HepG2 (cell line): ENCODE measurements around the gene CREBZF. TPM values are rescaled to one million over a fixed set of nuclear protein-coding genes. Genes with fewer than 3 reads are reported as not detected.

Source experiments
- HNRNPH1 ChIP-seq: fragments of 200-400 bp; formaldehyde crosslinking; optimal IDR thresholded peaks from 2 replicates; pipeline ENCODE3; 2017; ENCODE audit warnings: mild to moderate bottlenecking, low read depth, low read length
- RBFOX2 ChIP-seq: fragments of 200-400 bp; formaldehyde crosslinking; IDR thresholded peaks from 2 replicates; pipeline ENCODE4 v1.6.1; 2017; ENCODE audit warnings: low read depth, mild to moderate bottlenecking, low read length
- SMAD1 ChIP-seq: sonication (generic); formaldehyde crosslinking; IDR thresholded peaks from 2 replicates; pipeline ENCODE4 v1.4.0; 2020; ENCODE audit warnings: missing genetic modification reagents, low read depth, mild to moderate bottlenecking, borderline replicate concordance
- TCF7 ChIP-seq: sonication (generic); IDR thresholded peaks from 2 replicates; pipeline ENCODE4 v1.6.1; 2016; ENCODE audit warnings: antibody characterized with exemption, low read depth
- ZFP36L1 ChIP-seq: sonication (generic); formaldehyde crosslinking; IDR thresholded peaks from 2 replicates; pipeline ENCODE4 v1.8.0; 2022; ENCODE audit warnings: mild to moderate bottlenecking, missing genetic modification reagents, moderate library complexity
- ZNF143 ChIP-seq: sonication (generic); formaldehyde crosslinking; IDR thresholded peaks from 2 replicates; pipeline ENCODE4 v1.4.0; 2020; ENCODE audit warnings: missing genetic modification reagents
- ZNF33B ChIP-seq: sonication (generic); formaldehyde crosslinking; IDR thresholded peaks from 2 replicates; pipeline ENCODE4 v1.5.1; 2020; ENCODE audit warnings: mild to moderate bottlenecking, missing genetic modification reagents
- ZNF660 ChIP-seq: sonication (generic); formaldehyde crosslinking; IDR thresholded peaks from 2 replicates; pipeline ENCODE4 v1.5.1; 2020; ENCODE audit warnings: mild to moderate bottlenecking, low read depth, missing genetic modification reagents, borderline replicate concordance
- polyA plus RNA-seq, 8 experiments: library from polyadenylated mRNA; depleted of rRNA in 3 of 8; stranded (reverse) in 7 of 8; unstranded in 1 of 8; fragments of >200 nt; fragmentation: Illumina TruSeq in 4 of 8; extraction: Trizol in 4 of 8; gene quantifications; 2 replicates each; pipeline versions ENCODE4 v1.2.1 to v1.2.3, GENCODE V29; 2011 to 2016; ENCODE audit warnings: low read depth in 4 of 8, missing spikeins in 1 of 8, mixed read lengths in 1 of 8; ENCODE audit not compliant: insufficient read depth in 1 of 8
- total RNA-seq, 5 experiments: library from RNA; depleted of rRNA; stranded (reverse); fragments of >200 nt; fragmentation: Illumina TruSeq; extraction: Trizol; gene quantifications; 2 replicates each; pipeline ENCODE4 v1.2.3, GENCODE V29; 2016; ENCODE audit warnings: low read depth in 1 of 5
- TF ChIP-seq, protein P1 (sequence below): sonication (generic); formaldehyde crosslinking; IDR thresholded peaks from 2 replicates; pipeline ENCODE4 v1.4.0; 2020; ENCODE audit warnings: missing genetic modification reagents
- TF ChIP-seq, protein P2 (sequence below): sonication (generic); formaldehyde crosslinking; IDR thresholded peaks from 2 replicates; pipeline ENCODE4 v1.5.1; 2020; ENCODE audit warnings: missing genetic modification reagents, mild to moderate bottlenecking, borderline replicate concordance
- TF ChIP-seq, protein P3 (sequence below): sonication (generic); formaldehyde crosslinking; IDR thresholded peaks from one replicate; pipeline ENCODE4 v1.5.1; 2020; ENCODE audit warnings: mild to moderate bottlenecking, missing genetic modification reagents; ENCODE audit errors: not compliant biosample characterization
- TF ChIP-seq, protein P4 (sequence below): IDR thresholded peaks from 2 replicates; pipeline ENCODE4 v1.6.1; 2016; ENCODE audit warnings: mild to moderate bottlenecking, missing biosample characterization, missing genetic modification reagents
- TF ChIP-seq, protein P5 (sequence below): sonication (generic); formaldehyde crosslinking; IDR thresholded peaks from 2 replicates; pipeline ENCODE4 v1.8.1; 2023; ENCODE audit warnings: mild to moderate bottlenecking, inconsistent platforms, moderate library complexity, missing genetic modification reagents, borderline replicate concordance

CREBZF gene
- total and polyA plus RNA-seq, 2 of the 13 experiments (the other 11 are each of a cell fraction or from before 2014, with no cell fraction given): 30.6 to 43.1 TPM

DNA sequence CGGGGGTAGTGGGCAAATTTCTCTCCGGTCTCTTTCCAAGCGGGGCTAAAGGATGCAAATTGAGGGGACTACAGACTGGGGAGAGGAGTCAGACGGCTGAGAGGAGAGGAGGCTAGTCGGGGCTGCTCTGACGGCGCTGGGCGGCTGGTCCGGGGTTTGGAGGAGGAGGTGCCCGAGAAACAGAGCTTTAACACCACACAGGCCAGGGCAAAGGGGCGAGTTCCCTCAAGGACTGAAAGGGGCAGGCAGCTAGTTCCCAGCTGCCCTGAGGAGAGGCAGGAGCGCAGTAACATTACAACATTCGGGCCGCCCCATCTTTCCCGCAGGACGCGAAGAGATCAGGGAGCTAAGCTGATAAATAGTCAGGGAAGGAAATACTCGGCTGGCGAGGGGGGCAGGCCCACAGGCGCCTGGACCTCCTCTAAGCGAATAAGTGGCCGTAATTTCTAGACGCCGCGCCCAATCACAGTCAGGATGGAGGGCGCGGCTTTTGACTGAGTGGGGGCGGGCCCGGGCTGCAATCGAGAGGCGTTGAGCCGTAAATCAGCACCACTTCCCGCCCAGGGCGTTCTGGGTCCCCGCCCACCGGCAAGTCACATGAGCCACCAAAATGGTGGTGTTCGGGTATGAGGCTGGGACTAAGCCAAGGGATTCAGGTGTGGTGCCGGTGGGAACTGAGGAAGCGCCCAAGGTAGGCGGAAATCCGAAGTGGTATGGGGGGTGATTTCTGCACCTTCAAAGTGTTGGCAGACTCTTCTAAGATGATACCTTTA lies 36.7 kb downstream of the CREBZF start, which contains the start of gene TMEM126B (continued):
- TF ChIP-seq, protein P1, sequence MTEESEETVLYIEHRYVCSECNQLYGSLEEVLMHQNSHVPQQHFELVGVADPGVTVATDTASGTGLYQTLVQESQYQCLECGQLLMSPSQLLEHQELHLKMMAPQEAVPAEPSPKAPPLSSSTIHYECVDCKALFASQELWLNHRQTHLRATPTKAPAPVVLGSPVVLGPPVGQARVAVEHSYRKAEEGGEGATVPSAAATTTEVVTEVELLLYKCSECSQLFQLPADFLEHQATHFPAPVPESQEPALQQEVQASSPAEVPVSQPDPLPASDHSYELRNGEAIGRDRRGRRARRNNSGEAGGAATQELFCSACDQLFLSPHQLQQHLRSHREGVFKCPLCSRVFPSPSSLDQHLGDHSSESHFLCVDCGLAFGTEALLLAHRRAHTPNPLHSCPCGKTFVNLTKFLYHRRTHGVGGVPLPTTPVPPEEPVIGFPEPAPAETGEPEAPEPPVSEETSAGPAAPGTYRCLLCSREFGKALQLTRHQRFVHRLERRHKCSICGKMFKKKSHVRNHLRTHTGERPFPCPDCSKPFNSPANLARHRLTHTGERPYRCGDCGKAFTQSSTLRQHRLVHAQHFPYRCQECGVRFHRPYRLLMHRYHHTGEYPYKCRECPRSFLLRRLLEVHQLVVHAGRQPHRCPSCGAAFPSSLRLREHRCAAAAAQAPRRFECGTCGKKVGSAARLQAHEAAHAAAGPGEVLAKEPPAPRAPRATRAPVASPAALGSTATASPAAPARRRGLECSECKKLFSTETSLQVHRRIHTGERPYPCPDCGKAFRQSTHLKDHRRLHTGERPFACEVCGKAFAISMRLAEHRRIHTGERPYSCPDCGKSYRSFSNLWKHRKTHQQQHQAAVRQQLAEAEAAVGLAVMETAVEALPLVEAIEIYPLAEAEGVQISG (CRISPR knock-in tag): peak; percentile 81
- TF ChIP-seq HNRNPH1: no peak
- TF ChIP-seq, protein P2, sequence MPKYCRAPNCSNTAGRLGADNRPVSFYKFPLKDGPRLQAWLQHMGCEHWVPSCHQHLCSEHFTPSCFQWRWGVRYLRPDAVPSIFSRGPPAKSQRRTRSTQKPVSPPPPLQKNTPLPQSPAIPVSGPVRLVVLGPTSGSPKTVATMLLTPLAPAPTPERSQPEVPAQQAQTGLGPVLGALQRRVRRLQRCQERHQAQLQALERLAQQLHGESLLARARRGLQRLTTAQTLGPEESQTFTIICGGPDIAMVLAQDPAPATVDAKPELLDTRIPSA (CRISPR knock-in tag): no peak
- peak; percentile 87 for TF ChIP-seq ZNF143
- TF ChIP-seq SMAD1 (CRISPR knock-in tag): no peak
- TF ChIP-seq ZNF33B (CRISPR knock-in tag): no peak
- TF ChIP-seq, protein P3, sequence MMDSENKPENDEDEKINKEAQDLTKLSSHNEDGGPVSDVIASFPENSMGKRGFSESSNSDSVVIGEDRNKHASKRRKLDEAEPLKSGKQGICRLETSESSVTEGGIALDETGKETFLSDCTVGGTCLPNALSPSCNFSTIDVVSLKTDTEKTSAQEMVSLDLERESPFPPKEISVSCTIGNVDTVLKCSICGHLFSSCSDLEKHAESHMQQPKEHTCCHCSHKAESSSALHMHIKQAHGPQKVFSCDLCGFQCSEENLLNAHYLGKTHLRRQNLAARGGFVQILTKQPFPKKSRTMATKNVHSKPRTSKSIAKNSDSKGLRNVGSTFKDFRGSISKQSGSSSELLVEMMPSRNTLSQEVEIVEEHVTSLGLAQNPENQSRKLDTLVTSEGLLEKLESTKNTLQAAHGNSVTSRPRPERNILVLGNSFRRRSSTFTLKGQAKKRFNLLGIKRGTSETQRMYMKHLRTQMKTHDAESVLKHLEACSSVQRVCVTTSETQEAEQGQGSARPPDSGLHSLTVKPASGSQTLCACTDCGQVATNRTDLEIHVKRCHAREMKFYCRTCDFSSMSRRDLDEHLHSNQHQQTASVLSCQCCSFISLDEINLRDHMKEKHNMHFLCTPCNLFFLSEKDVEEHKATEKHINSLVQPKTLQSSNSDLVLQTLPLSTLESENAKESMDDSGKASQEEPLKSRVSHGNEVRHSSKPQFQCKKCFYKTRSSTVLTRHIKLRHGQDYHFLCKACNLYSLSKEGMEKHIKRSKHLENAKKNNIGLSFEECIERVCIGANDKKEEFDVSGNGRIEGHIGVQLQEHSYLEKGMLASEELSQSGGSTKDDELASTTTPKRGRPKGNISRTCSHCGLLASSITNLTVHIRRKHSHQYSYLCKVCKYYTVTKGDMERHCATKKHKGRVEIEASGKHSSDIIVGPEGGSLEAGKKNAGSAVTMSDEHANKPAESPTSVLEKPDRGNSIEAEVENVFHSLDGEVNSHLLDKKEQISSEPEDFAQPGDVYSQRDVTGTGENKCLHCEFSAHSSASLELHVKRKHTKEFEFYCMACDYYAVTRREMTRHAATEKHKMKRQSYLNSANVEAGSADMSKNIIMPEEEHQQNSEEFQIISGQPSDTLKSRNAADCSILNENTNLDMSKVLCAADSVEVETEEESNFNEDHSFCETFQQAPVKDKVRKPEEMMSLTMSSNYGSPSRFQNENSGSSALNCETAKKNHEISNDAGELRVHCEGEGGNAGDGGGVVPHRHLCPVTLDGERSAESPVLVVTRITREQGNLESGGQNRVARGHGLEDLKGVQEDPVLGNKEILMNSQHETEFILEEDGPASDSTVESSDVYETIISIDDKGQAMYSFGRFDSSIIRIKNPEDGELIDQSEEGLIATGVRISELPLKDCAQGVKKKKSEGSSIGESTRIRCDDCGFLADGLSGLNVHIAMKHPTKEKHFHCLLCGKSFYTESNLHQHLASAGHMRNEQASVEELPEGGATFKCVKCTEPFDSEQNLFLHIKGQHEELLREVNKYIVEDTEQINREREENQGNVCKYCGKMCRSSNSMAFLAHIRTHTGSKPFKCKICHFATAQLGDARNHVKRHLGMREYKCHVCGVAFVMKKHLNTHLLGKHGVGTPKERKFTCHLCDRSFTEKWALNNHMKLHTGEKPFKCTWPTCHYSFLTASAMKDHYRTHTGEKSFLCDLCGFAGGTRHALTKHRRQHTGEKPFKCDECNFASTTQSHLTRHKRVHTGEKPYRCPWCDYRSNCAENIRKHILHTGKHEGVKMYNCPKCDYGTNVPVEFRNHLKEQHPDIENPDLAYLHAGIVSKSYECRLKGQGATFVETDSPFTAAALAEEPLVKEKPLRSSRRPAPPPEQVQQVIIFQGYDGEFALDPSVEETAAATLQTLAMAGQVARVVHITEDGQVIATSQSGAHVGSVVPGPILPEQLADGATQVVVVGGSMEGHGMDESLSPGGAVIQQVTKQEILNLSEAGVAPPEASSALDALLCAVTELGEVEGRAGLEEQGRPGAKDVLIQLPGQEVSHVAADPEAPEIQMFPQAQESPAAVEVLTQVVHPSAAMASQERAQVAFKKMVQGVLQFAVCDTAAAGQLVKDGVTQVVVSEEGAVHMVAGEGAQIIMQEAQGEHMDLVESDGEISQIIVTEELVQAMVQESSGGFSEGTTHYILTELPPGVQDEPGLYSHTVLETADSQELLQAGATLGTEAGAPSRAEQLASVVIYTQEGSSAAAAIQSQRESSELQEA: no peak
- no peak for TF ChIP-seq TCF7
- TF ChIP-seq ZNF660: no peak
- TF ChIP-seq, protein P4, sequence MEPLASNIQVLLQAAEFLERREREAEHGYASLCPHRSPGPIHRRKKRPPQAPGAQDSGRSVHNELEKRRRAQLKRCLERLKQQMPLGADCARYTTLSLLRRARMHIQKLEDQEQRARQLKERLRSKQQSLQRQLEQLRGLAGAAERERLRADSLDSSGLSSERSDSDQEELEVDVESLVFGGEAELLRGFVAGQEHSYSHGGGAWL (CRISPR knock-in tag): no peak
- TF ChIP-seq, protein P5, sequence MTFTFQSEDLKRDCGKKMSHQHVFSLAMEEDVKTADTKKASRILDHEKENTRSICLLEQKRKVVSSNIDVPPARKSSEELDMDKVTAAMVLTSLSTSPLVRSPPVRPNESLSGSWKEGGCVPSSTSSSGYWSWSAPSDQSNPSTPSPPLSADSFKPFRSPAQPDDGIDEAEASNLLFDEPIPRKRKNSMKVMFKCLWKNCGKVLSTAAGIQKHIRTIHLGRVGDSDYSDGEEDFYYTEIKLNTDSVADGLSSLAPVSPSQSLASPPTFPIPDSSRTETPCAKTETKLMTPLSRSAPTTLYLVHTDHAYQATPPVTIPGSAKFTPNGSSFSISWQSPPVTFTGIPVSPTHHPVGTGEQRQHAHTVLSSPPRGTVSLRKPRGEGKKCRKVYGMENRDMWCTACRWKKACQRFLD (CRISPR knock-in tag): no peak
- TF ChIP-seq RBFOX2: peak; percentile 65; the same call in 1 of the 2 replicates
- peak; percentile 86; the same call in 1 of the 2 replicates for TF ChIP-seq ZFP36L1
